HG03045 (cell line): Measurements from ENCODE around the gene MARCHF2.

Experiments
- ATAC-seq: cut with Tn5 transposase; IDR thresholded peaks from one replicate; pipeline ENCODE4 v1.9.1; 2021; ENCODE audit warnings: mild to moderate bottlenecking, moderate library complexity; ENCODE audit not compliant: unreplicated experiment

MARCHF2 gene

DNA sequence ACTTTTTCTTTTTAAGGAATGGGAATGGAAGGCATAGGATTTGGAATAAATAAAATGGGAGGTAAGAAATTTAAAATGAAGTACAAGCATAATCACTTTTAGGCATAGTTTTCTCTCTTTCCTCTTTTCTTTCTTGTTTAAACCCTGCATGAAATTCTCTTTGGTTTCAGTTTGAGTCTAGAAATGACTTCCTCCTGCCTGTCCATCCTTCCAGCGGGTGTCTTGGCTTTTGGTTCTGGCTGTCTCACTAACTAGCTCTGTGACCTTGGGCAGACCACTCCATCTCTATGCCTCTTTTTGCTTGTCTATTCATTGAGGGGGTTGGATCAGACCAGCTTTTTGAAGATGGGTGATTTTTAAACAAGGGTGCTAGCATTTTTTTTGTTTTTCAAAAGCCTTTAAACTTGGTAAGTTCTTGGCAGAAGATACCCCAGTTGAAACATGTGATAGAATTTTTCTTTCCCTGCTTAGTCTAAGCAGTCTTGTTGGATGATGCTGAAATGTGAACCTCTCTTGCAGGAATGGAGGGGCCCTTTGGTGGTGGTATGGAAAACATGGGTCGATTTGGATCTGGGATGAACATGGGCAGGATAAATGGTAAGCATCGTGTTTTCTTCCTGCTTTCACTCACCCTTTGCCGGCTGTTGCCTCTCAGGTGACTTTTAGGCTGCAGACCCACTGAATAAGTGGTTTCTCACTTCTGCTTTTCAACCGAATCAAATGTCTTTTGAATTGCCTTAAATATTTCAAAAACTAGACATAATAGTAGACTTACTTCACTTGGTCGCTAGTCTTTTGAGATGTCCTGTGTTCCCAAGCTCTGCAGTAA, 60.8 kb downstream of the MARCHF2 start:
- no peak for ATAC-seq

DNA sequence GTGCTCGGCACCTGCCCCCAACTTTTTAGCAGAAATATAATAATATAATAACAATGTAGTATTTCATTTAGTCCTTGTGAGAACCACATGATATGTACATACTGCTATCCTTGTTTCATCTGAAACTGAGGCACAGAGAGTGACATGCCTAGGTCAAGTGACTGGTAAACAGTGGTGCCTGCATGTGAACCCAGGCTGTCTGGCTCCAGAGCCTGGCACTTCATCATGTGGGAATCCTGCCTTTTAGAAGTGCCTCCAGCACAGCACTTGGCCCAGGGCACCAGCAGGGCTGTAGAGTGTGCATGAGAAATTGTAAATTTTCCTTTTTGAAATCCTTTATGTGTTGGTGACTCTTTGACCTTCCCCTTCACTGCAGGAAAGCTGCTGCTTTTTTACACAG, 61.9 kb downstream of the MARCHF2 start:
- ATAC-seq = no peak

DNA sequence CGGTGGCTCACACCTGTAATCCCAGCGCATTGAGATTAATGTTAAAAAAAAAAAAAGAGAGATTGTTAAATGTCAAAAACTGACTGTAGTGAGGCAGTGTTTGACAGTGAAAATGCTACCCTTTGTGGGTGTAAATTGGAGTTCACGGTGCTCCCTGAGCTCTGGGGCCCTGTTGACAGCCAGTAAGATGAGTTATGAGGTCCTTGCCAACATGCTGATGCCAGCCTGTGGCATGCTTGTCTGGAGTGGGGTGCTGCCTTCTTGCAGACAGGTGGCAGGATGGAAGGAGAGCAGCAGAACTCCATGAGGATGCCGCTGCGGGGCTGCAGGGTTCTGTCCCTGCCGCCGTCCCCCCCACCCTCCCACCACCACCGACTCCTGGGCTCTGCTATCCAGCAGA, 63.4 kb downstream of the MARCHF2 start:
- ATAC-seq = no peak

DNA sequence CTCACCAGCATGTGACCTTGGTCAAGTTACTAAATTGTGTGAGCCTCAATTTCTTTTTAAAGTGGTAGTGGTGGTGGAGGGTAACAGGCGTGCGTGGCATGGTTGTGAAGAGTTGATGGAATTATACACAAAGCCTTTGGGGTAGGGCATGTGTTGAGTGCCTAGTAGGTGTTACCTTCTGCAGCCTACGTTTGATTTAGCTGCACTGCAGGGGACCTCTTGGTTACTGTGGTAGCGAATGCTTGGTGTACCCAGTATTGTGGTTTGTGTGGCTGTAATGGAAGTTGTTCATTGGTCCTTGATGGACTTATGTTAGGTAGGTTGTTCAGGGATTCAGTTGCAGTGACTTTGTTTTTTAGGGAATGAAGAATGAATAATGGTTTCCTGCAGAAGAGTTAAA, 64.8 kb downstream of the MARCHF2 start:
- ATAC-seq = no peak

DNA sequence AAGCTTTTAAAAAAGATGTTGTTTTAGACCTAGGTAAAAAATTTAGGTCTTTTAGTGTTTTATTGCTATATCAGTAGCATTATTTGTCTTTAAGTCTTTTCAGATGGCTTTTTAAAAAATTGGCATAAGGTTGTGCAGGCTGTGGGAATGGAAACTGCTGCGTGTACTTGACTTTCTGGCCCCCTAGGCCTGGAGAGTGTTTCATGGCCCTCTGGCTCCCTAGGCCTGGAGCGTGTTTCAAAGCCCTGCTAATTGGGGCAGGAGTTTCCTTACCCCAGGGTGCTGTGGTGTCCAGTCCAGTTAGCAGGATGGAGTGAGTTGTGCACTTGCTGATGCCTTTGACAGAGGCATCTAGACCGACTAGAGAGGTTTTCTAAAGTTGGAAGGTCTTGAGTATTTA, 65.5 kb downstream of the MARCHF2 start:
- ATAC-seq = no peak

DNA sequence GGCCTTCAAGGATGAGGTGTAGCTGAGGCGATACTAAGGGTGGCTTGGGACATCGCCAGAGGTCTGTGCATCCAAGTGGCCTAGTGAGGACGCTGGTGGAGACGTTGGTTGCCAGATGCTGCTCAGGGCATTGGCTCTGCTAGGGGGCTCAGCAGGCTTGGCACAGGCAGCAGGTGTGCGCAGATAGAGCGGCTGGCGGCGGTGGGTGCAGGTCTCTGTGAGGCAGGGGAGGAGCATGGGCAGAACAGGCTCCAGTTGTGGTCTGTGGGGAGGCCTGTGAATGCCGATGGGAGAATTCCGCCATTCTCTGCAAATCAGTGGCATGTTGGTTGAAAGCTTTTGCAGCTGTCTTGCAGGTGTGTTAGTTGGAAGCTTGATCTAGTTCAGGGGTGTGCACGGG, 68.1 kb downstream of the MARCHF2 start:
- no peak for ATAC-seq

DNA sequence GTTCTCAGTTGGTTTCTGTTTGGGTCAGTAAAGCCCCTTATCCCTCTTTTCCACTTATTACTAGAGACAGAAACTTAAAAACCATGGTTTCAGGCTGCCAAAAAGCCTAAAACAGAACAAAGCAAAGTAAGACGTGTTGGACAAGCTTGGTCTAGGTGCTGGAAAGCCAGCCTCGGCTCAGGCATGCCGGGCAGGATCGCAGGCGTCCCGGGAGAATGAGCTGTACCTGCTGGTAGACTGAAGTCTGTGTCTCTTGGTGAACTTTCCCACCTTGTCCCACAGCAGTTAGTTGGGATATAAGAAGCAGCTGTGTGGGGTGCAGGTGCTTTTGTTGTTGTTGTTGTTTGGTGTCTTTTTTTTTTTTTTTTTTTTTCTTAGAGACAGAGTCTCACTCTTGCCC, 68.5 kb downstream of the MARCHF2 start:
- no peak for ATAC-seq

DNA sequence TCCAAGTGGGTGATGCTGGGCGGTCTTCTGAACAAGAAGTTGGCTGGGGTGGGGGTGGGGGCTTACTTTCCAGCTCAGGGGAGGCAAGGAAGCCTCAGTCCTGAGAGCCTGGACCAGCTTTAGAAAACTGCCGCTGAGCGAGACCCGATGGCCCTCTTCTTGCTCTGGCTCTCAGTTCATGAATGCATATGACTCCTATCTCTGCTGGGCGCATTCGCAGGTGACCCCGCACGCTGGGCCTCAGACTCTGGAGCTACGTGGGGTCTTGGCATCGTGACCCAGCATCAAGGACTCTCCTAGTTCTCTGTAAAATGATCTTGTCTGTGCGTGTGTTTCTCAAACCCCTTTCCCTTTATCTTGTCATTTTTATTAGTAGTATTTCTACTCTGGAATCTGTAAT, 69.6 kb downstream of the MARCHF2 start:
- ATAC-seq = no peak

DNA sequence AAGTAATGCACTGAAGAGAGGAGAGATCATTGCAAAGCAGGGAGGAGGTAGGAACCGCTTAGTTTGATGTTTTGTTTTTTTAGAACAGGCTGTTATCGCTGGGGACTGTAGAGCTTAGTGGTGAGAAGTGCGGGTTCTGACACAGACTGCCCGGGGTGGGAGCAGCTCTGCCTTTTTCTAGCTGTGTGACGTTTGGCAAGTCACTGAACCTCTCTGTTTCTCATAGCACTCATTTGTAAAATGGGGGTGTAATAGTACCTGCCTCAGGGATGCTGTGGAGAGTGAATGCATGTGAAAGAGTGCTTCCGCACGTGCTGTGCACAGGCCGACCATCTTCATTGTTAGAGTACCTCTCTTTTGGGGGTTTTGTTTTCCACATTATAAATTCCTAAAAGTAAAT, 70.1 kb downstream of the MARCHF2 start:
- no peak for ATAC-seq

DNA sequence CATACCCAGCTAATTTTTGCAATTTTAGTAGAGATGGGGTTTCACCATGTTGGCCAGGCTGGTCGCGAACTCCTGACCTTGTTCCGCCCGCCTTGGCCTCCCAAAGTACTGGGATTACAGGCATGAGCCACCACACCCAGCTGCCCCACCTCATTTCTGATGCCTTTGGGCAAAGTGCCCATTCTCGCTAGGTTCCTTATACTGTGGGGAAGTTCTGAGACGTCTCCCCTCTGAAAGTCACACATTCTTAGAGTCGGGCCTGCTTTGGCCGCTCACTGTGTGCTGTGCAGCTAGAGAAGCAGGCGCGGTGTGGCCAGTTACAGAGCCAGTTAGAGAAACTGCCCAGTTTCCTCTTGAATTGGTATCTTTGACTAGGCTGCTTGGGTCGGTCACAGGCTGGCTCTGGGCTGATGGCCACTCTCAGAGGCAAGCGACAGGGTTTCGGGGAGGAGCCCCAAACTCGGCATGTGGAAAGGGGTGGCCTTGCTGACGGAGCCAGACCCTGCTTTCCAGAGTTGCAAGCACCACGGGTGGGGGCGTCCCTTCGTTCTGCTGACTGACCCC, 71.3 kb downstream of the MARCHF2 start:
- ATAC-seq = no peak

DNA sequence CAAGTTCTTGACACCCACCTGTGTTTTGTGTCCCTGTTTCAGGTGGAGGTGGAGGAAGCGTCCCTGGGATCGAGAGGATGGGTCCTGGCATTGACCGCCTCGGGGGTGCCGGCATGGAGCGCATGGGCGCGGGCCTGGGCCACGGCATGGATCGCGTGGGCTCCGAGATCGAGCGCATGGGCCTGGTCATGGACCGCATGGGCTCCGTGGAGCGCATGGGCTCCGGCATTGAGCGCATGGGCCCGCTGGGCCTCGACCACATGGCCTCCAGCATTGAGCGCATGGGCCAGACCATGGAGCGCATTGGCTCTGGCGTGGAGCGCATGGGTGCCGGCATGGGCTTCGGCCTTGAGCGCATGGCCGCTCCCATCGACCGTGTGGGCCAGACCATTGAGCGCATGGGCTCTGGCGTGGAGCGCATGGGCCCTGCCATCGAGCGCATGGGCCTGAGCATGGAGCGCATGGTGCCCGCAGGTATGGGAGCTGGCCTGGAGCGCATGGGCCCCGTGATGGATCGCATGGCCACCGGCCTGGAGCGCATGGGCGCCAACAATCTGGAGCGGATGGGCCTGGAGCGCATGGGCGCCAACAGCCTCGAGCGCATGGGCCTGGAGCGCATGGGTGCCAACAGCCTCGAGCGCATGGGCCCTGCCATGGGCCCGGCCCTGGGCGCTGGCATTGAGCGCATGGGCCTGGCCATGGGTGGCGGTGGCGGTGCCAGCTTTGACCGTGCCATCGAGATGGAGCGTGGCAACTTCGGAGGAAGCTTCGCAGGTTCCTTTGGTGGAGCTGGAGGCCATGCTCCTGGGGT, 72.7 kb downstream of the MARCHF2 start:
- ATAC-seq = no peak

DNA sequence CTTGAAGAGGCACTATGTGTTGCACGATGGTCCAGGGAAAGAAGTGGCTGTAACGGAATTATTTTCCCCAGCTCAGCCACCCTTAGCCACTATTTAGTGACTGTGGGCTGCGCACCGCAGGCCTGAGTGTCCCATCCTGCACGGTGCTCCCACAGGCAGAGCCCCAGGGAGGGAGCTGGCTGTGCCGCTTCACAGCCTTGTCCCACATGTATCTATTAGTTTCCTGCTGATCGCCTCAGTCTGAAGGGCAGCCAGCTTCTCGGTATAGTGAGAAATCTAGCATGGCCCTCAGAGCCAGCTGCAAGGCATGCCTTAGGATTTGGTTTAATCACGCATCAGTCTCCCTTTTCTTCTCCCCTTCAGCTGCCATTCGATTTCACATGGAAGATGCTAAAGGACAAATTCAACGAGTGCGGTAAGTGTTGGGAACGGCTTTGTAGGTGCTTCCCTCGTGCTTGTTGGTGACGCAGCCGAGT, 73.6 kb downstream of the MARCHF2 start:
- no peak for ATAC-seq

DNA sequence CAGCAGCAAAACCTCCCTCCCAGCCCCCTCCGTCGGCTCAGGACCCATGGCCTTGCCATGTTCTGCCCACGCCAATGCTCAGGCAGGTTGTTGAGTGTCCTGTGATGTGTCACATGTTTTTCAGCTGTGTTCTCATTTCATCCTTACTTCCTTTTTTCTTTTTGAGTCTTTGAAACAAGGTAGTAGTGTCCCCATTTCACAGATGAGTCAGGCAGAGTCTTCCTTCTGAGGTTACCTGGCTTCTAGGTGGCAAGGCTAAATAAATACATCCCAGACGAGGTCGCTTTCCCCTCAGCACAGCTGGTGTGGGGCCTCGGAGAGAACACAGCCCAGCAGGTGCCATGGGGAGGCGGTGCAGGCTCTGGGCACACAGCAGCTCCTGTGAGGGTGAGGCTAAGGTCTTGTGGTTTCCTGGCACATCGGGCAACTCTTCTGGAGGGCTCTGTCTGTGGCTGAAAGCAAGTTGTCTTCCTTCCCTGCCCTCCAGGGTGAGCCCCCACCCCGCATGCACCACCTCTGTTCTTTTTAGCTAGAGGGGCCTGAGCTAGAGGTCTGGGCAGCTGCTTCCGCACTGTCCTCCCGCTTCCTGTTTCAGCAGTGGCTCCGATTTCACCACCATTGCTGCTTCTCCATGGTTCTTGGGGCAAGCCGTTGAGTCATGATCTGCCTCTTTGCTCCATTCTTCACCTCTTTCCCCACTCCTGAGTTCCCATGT, 74.2 kb downstream of the MARCHF2 start:
- peak; percentile 59 for ATAC-seq

DNA sequence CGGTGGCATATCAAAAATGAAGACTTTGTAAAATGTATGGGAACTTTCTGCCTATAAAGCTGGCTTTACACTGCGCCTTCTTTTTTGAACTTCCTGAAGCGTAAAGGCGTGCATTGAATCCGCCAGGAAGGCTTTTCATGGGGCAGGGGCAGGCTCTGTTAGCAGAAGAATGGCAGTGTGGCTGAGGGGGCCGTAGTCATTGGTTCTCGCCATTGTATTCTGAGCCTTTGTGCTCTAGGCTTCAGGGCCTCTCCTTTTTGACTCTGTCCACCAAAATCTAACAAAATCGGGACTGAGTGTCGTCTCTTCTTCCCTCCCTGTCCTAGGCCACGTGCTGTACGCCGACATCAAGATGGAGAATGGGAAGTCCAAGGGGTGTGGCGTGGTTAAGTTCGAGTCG, 75.3 kb downstream of the MARCHF2 start:
- no peak for ATAC-seq
